ENCODE data around the gene KARS1.

DNA sequence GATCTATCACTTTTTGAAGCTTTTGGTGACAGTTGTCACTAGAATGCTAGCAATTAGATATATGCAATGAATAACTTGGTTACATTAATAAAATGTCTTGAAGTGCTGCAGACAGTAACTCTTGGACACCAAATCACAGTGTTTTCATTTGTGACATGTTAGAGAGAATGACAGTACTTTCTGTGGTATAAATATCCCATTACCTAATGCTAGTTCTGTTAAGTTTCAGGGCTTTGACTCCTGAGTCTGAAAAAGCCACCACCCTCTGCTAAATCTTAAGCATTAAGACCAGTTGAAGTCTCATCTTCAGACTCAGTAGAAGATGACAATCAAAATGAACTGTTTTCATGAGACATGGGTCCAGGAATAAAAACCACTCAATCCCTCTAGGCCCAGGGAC lies 39.9 kb upstream of the KARS1 start:
- TF ChIP-seq, protein P1, sequence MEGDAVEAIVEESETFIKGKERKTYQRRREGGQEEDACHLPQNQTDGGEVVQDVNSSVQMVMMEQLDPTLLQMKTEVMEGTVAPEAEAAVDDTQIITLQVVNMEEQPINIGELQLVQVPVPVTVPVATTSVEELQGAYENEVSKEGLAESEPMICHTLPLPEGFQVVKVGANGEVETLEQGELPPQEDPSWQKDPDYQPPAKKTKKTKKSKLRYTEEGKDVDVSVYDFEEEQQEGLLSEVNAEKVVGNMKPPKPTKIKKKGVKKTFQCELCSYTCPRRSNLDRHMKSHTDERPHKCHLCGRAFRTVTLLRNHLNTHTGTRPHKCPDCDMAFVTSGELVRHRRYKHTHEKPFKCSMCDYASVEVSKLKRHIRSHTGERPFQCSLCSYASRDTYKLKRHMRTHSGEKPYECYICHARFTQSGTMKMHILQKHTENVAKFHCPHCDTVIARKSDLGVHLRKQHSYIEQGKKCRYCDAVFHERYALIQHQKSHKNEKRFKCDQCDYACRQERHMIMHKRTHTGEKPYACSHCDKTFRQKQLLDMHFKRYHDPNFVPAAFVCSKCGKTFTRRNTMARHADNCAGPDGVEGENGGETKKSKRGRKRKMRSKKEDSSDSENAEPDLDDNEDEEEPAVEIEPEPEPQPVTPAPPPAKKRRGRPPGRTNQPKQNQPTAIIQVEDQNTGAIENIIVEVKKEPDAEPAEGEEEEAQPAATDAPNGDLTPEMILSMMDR (IDR thresholded peaks at IDR 0.05), result no peak
- TF ChIP-seq POLR2A (IDR thresholded peaks at IDR 0.05) (no peak), POLR2AphosphoS5 (IDR thresholded peaks at IDR 0.05) (no peak), EP300 (IDR thresholded peaks at IDR 0.05) (no peak)

Measured in gastroesophageal sphincter (tissue), 3 donors.